Activated CD8-positive, alpha-beta memory T cell treated with anti-CD3 and anti-CD28 coated beads, Interleukin-2, amount 50 U/mL, for 4 hours (primary cell): ENCODE measurements around the gene ATF1.
"Not testable (repeated sequence)": the region's sequence is repeated elsewhere in the genome, so short reads cannot be mapped to it uniquely, and the experiment has no call there.

Experiments used
- DNase-seq: peaks from one replicate; pipeline ENCODE4 v3.0.0-alpha.2; 2020

ATF1 gene

GRCh38 chr12:50806176-50806575, 42.3 kb downstream of the ATF1 start:
- no peak for DNase-seq

- DNase-seq, result not testable (repeated sequence)
These were observed 45.2 kb downstream of the ATF1 start for GRCh38 chr12:50809131-50809530.

GRCh38 chr12:50814921-50815320, 51.0 kb downstream of the ATF1 start:
- not testable (repeated sequence) for DNase-seq

GRCh38 chr12:50820177-50820576, 56.3 kb downstream of the ATF1 start:
- no peak for DNase-seq

- DNase-seq, result no peak
These were observed 58.2 kb downstream of the ATF1 start for GRCh38 chr12:50822082-50822481.

GRCh38 chr12:50823724-50824123, 59.8 kb downstream of the ATF1 start:
- not testable (repeated sequence) for DNase-seq

- no peak for DNase-seq
These were observed 61.0 kb downstream of the ATF1 start for GRCh38 chr12:50824914-50825313.

GRCh38 chr12:50825372-50825838, 61.5 kb downstream of the ATF1 start:
- no peak for DNase-seq

- DNase-seq, result no peak
These were observed 64.2 kb downstream of the ATF1 start for GRCh38 chr12:50828121-50828520.

GRCh38 chr12:50828886-50829285, 65.0 kb downstream of the ATF1 start:
- DNase-seq, result no peak

- DNase-seq, result not testable (repeated sequence)
These were observed 69.9 kb downstream of the ATF1 start for GRCh38 chr12:50833801-50834200.

GRCh38 chr12:50839042-50839441, 75.1 kb downstream of the ATF1 start:
- DNase-seq, result no peak

- DNase-seq, result no peak
These were observed 77.0 kb downstream of the ATF1 start for GRCh38 chr12:50840809-50841487.

GRCh38 chr12:50841716-50842531, 78.0 kb downstream of the ATF1 start:
- no peak for DNase-seq

GRCh38 chr12:50842637-50843493, 79.0 kb downstream of the ATF1 start, which contains the start of gene TMPRSS12:
Gene TMPRSS12 (plus strand): TSS chr12:50842926. CDS start chr12:50842965, 39 bp downstream.
- DNase-seq, result no peak

- no peak for DNase-seq
These were observed 81.2 kb downstream of the ATF1 start for GRCh38 chr12:50845021-50845647.

- no peak for DNase-seq
These were observed 85.1 kb downstream of the ATF1 start for GRCh38 chr12:50848963-50849362.

GRCh38 chr12:50855218-50855617, 91.3 kb downstream of the ATF1 start:
- DNase-seq, result not testable (repeated sequence)

- not testable (repeated sequence) for DNase-seq
These were observed 91.8 kb downstream of the ATF1 start for GRCh38 chr12:50855679-50856078.

GRCh38 chr12:50859621-50860310, 95.9 kb downstream of the ATF1 start:
- DNase-seq, result no peak

- no peak for DNase-seq
These were observed 98.4 kb downstream of the ATF1 start for GRCh38 chr12:50862316-50862715.

GRCh38 chr12:50865266-50865665, 101.4 kb downstream of the ATF1 start:
- DNase-seq, result no peak
